ENCODE data around the gene LRGUK. TPM values are rescaled to one million over a fixed set of nuclear protein-coding genes. Genes with fewer than 3 reads are reported as not detected.

Gene LRGUK
- total RNA-seq, 4 donors from 2014 or later = 0.57 to 2.2 (median 1.6) TPM

DNA sequence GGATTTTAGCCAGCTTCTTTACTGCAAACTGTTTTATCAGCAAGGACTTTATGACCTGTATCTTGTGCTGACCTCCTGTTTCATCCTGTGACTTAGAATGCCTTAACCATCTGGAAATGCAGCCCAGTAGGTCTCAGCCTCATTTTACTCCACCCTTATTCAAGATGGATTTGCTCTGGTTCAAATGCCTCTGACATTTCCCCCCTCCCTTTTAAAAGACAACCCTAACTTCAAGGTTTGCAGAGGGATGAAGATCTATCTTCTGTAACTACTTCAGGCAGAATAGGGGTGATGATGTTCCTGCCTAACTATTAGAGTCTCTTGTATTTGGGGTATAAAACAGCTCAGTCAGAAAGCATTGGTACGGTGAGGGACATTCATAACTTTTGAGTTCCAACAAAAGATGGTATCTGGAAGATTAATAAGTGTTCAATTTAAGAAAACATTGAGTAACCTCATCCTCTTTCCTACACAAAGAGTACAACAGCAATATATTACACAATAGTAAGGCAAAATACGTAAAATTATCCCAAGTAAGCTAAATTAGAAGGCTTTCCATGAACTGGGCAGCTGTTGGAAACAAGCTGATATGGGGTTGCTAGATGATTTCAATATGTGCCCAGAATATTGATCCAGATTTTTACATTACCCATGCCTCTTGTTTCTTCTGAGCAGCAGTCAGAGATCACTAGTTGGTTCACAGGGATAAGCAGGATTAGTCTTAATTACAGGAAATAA is 40.0 kb upstream of the LRGUK start:
- TF ChIP-seq, protein P1, sequence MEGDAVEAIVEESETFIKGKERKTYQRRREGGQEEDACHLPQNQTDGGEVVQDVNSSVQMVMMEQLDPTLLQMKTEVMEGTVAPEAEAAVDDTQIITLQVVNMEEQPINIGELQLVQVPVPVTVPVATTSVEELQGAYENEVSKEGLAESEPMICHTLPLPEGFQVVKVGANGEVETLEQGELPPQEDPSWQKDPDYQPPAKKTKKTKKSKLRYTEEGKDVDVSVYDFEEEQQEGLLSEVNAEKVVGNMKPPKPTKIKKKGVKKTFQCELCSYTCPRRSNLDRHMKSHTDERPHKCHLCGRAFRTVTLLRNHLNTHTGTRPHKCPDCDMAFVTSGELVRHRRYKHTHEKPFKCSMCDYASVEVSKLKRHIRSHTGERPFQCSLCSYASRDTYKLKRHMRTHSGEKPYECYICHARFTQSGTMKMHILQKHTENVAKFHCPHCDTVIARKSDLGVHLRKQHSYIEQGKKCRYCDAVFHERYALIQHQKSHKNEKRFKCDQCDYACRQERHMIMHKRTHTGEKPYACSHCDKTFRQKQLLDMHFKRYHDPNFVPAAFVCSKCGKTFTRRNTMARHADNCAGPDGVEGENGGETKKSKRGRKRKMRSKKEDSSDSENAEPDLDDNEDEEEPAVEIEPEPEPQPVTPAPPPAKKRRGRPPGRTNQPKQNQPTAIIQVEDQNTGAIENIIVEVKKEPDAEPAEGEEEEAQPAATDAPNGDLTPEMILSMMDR (IDR thresholded peaks at IDR 0.05; ENCODE audit: low read depth) = no peak

DNA sequence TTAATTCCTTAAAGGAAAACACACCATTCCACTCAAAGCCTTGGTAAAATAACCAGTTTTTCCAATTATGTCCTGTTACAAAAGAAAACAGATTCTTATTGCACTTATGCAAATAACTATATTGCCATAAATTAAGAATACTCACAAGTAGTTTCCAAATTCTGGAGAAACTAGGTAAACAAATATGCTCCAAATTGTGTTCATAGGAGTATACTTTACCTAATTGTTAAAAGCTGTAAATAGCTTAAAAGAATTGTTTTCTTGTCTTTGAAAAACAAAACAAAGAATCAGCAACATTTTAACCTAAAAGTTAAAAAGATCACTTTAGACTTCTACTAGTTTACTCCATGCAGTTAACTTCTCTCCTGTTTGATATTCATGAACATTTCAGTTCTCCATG is 38.9 kb upstream of the LRGUK start:
- TF ChIP-seq, protein P1 (IDR thresholded peaks at IDR 0.05; ENCODE audit: low read depth) = no peak

DNA sequence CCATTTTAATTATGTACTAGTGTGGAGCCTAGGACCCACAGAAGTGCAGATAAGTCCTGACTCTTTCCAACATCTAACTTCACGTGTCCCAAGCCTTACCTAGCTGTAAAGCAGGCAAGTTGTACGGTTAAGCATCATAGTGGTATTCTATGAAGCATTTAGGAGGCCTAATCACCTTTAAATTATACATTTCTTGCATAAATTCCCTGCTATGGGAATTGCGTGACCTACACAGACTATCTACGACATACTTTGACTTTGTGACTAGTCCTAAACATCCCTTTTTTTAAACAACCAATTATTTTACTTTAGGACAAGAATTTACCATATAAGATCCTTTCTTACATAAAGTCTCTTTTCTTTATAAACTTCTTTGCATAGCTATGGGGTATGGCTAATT is 37.7 kb upstream of the LRGUK start:
- TF ChIP-seq, protein P1 (IDR thresholded peaks at IDR 0.05; ENCODE audit: low read depth) = no peak

DNA sequence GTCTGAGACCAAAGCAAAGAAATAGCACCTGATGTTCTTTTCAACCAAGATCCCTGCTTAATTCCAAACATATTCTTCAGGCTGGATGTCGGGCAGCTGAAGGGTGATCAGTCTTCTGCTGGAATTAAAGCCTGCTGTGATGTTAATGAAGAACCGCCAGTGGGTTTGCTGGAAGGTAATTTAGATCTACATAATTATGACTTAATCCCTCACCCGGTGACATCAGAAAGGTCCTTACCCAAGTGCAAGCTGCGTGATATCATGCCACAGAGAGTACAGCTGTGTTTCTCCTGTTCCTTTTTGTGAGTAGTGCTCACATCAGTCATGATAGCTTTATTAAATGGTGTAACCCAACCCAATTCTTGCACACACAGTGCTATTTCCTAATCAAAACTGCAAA is 29.1 kb upstream of the LRGUK start:
- TF ChIP-seq, protein P1 (IDR thresholded peaks at IDR 0.05; ENCODE audit: low read depth) = no peak

DNA sequence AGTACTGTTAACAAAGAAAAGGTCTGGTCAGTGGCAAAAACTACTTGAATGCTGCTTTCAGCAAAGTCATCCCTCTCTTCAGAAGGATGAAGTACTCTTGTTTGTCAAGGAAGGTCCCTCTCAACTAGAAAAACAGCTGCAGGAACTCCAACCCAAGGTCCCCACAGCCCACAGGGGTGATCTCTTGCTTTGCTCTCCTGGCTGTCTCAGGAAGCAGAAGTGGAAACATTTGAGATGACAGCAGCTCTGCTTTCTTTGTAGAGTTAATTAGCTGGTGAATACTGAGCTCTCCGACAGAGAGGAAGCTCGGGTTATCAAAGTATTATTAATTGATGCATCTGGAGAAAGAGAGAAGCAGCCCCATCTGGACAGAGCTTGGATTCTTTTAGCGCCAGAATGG is 25.4 kb upstream of the LRGUK start:
- TF ChIP-seq, protein P1 (IDR thresholded peaks at IDR 0.05; ENCODE audit: low read depth) = no peak

DNA sequence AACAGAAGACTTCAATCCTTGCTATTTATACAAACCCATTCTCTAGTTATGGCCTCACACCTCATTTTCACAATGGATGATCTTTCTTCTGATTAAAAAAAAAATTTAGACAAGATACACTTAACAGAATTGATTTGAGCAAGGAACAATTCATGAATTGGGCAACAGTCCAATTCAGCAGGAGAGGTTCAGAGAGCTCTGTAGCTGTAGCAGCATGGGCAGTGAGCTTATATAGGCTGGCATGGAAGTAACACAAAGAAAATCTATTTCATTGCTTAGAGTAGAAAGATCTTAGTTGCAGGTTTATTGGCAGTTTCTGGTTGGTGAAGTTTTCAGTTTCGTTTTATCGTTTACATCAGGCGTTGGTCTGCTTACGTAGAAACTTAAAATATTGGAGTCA is 23.0 kb upstream of the LRGUK start:
- TF ChIP-seq, protein P1 (IDR thresholded peaks at IDR 0.05; ENCODE audit: low read depth) = no peak

DNA sequence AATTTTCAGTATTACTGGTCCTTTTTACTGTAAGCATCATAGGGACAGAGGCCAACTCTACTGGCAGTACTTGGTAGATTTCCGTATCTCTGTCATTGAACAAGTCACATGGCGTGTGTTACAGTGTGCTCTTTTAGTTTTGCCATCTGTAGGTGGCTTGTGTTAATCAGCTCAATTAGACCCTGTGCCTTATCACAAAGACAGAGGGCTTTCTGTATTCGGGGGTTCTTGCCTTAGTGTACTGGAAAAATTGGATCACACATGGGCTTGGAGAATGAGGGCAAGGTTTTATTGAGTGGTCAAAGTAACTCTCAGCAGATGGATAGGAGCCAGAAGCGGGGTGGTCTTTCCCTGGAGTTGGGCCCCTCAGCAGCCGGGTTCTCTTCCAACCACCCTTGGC is 21.3 kb upstream of the LRGUK start:
- TF ChIP-seq, protein P1 (IDR thresholded peaks at IDR 0.05; ENCODE audit: low read depth) = no peak
